GM18907 (cell line): ENCODE data around the gene PPIA.
A peak's percentile ranks its signal among the peaks of the same experiment; 100 is the strongest.
"Not testable (repeated sequence)": the region's sequence is repeated elsewhere in the genome, so short reads cannot be mapped to it uniquely, and the experiment has no call there.

Source experiments
- ATAC-seq: cut with Tn5 transposase; IDR thresholded peaks from one replicate; pipeline ENCODE4 v1.9.1; 2021; ENCODE audit warnings: mild to moderate bottlenecking, moderate library complexity; ENCODE audit not compliant: unreplicated experiment

The PPIA gene

GRCh38 chr7:44819292-44819691 lies 22.8 kb downstream of the PPIA start:
- ATAC-seq = no peak

- ATAC-seq = no peak
Observed at GRCh38 chr7:44823255-44823781, 26.8 kb downstream of the PPIA start.

- no peak for ATAC-seq
Observed at GRCh38 chr7:44824894-44825526, 28.5 kb downstream of the PPIA start.

GRCh38 chr7:44827567-44827966 lies 31.1 kb downstream of the PPIA start:
- no peak for ATAC-seq

GRCh38 chr7:44838751-44839150 lies 42.3 kb downstream of the PPIA start:
- no peak for ATAC-seq

- ATAC-seq = not testable (repeated sequence)
Observed at GRCh38 chr7:44842675-44843074, 46.2 kb downstream of the PPIA start.

GRCh38 chr7:44843440-44843839 lies 47.0 kb downstream of the PPIA start:
- not testable (repeated sequence) for ATAC-seq

GRCh38 chr7:44845451-44845850 lies 49.0 kb downstream of the PPIA start:
- ATAC-seq = no peak

- ATAC-seq = not testable (repeated sequence)
Observed at GRCh38 chr7:44846390-44846789, 49.9 kb downstream of the PPIA start.

GRCh38 chr7:44846816-44847508 lies 50.5 kb downstream of the PPIA start:
- ATAC-seq = no peak

GRCh38 chr7:44847509-44847919 lies 51.0 kb downstream of the PPIA start:
- peak; percentile 78 for ATAC-seq

GRCh38 chr7:44847920-44848634 lies 51.6 kb downstream of the PPIA start, which contains the start of gene H2AZ2:
H2AZ2 (minus strand) TSS chr7:44848087; CDS start chr7:44847971, 116 bp downstream.
- peak; percentile 90 for ATAC-seq

GRCh38 chr7:44849259-44849884 lies 52.9 kb downstream of the PPIA start:
- ATAC-seq = no peak

- no peak for ATAC-seq
Observed at GRCh38 chr7:44849885-44850544, 53.5 kb downstream of the PPIA start.

- ATAC-seq = no peak
Observed at GRCh38 chr7:44852590-44852989, 56.1 kb downstream of the PPIA start.
